AG09309 (cell line): ENCODE data around the gene TANGO6.

Source experiments
- DNase-seq: peaks from one replicate; pipeline ENCODE4 v3.0.0-alpha.2; 2010; ENCODE audit warnings: low read depth
- H3K4me3 ChIP-seq: 2 replicates; pipeline ENCODE4 v1.5.1; 2011; ENCODE audit warnings: mild to moderate bottlenecking, low read depth, low read length, moderate library complexity; ENCODE audit not compliant: control insufficient read depth
- CTCF ChIP-seq: IDR thresholded peaks from 2 replicates; pipeline ENCODE4 v1.5.1; 2011; ENCODE audit warnings: mild to moderate bottlenecking, low read depth, low read length, inconsistent platforms; ENCODE audit not compliant: insufficient read depth, control insufficient read depth; ENCODE audit errors: missing control alignments

TANGO6 gene

GRCh38 chr16:69115837-69116236 lies 272.5 kb downstream of the TANGO6 start:
- DNase-seq, result no peak
- H3K4me3 ChIP-seq, result no peak overlapping the region
- no peak for TF ChIP-seq CTCF

- no peak for DNase-seq
- no peak overlapping the region for H3K4me3 ChIP-seq
- no peak for TF ChIP-seq CTCF
These were observed 273.0 kb downstream of the TANGO6 start for GRCh38 chr16:69116256-69116875.

GRCh38 chr16:69116906-69117305 lies 273.6 kb downstream of the TANGO6 start:
- H3K4me3 ChIP-seq, result no peak overlapping the region
- no peak for DNase-seq
- TF ChIP-seq CTCF, result no peak

GRCh38 chr16:69118468-69118867 lies 275.1 kb downstream of the TANGO6 start:
- H3K4me3 ChIP-seq, result no peak overlapping the region
- no peak for DNase-seq
- TF ChIP-seq CTCF, result no peak

GRCh38 chr16:69118994-69119393 lies 275.7 kb downstream of the TANGO6 start:
- no peak for TF ChIP-seq CTCF
- H3K4me3 ChIP-seq, result no peak overlapping the region
- DNase-seq, result no peak

GRCh38 chr16:69119536-69119935 lies 276.2 kb downstream of the TANGO6 start:
- TF ChIP-seq CTCF, result no peak
- H3K4me3 ChIP-seq, result no peak overlapping the region
- DNase-seq, result no peak
